ENCODE data around the gene B3GALNT2.

The B3GALNT2 gene

GRCh38 chr1:235454021-235454420 is 50.2 kb downstream of the B3GALNT2 start:
- no peak for DNase-seq (ENCODE audit: low read depth in 2 of 2)

GRCh38 chr1:235450886-235451483 is 53.3 kb downstream of the B3GALNT2 start:
- DNase-seq (ENCODE audit: low read depth in 2 of 2) = no peak

DNA sequence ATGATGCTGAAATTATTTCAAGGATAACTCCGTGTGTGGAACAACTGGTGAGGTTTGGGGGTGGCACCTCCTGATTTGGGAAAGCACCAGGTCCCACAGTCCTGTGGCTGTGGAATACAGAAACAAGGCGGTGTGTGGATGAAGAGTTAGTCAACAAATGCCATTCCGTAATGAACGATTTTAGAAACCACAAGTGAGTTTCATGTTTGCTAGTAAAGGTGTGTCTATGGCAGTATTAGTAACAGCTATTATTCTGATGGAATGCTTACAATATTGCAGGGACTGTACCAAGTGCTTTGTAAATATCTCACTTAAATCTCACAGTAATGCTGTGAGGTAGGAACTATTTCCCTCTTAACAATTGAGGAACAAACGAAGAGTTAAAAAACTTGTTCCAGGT is 53.8 kb downstream of the B3GALNT2 start:
- no peak for DNase-seq (ENCODE audit: low read depth in 2 of 2)

DNA sequence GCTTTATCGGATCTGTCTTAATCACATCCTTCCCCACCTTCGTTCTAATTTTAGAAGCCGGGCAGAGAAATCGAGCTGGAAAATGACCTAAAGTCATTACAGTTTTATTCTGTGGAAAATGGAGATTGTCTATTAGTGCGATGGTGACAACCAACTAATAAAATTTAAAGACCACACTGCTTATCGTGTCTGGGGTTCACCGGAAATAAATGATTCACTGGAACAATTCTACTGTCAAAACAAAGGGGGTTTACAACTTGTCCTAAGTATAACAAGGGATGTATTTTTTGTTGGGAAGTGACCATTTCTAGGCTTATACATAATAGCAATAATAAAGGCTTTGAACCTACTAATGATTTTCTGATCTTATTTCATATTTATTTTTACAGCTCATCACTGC is 55.6 kb downstream of the B3GALNT2 start:
- no peak for DNase-seq (ENCODE audit: low read depth in 2 of 2)

- no peak for DNase-seq (ENCODE audit: low read depth in 2 of 2)
Measured at GRCh38 chr1:235442788-235443429, 61.3 kb downstream of the B3GALNT2 start.

GRCh38 chr1:235441159-235441685 is 63.0 kb downstream of the B3GALNT2 start:
- DNase-seq (ENCODE audit: low read depth in 2 of 2) = no peak

GRCh38 chr1:235434001-235434400 is 70.3 kb downstream of the B3GALNT2 start:
- DNase-seq (ENCODE audit: low read depth in 2 of 2) = no peak

- DNase-seq (ENCODE audit: low read depth in 2 of 2) = no peak
Measured at GRCh38 chr1:235430991-235431390, 73.3 kb downstream of the B3GALNT2 start.

- DNase-seq (ENCODE audit: low read depth in 2 of 2) = no peak
Measured at GRCh38 chr1:235429143-235429542, 75.1 kb downstream of the B3GALNT2 start.

- no peak for DNase-seq (ENCODE audit: low read depth in 2 of 2)
Measured at GRCh38 chr1:235427447-235427846, 76.8 kb downstream of the B3GALNT2 start.

DNA sequence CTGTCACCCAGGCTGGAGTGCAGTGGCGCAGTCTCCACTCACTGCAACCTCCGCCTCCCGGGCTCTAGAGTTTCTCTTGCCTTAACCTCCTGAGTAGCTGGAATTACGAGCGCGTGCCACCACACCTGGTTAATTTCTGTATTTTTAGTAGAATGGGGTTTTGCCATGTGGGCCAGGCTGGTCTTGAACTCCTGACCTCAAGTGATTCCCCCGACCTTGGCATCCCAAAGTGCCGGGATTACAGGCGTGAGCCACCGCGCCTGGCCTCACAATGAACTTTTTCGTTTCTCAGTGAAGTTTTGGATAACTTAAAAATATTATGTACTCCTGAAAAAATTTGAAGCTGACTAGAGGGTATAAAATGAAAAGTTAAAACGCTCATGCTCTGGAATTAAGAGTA is 77.6 kb downstream of the B3GALNT2 start:
- no peak for DNase-seq (ENCODE audit: low read depth in 2 of 2)

- DNase-seq (ENCODE audit: low read depth in 2 of 2) = no peak
Measured at GRCh38 chr1:235426143-235426542, 78.1 kb downstream of the B3GALNT2 start.

GRCh38 chr1:235425357-235425756 is 78.9 kb downstream of the B3GALNT2 start:
- DNase-seq (ENCODE audit: low read depth in 2 of 2) = no peak

- DNase-seq (ENCODE audit: low read depth in 2 of 2) = no peak
Measured at GRCh38 chr1:235424092-235424491, 80.2 kb downstream of the B3GALNT2 start.

GRCh38 chr1:235423214-235423652 is 81.0 kb downstream of the B3GALNT2 start:
- DNase-seq (ENCODE audit: low read depth in 2 of 2) = peak in 1 of 2 donors; percentile 4

GRCh38 chr1:235421751-235422150 is 82.5 kb downstream of the B3GALNT2 start:
- no peak for DNase-seq (ENCODE audit: low read depth in 2 of 2)

DNA sequence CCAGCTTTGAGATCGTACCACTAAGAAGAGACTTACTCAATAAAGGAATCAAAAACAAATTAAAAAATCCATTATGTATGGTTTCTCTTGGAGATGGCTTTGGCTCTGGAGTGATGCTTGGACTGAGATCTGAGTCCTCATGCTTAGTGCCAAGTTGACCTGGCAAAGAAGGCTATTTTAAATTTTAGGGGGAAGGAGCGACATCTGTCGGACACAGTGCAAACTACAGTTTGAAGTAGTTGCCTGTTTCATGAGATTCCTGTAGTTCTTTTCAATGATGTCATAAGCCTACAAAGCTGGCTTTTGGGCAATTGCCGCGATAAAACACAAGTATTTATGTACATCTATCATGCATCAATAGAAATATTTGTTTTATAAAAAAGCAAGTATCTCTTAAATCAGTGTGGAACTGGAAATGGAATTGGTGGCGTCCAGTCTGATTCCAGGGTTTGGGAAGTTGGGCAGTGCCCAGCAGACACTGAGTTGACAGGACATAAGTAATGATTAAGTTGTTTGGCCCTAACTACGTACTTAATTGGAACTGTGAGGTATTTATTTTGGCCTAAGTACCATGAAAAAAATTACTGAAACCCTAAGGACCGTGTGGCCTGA is 87.1 kb downstream of the B3GALNT2 start:
- DNase-seq (ENCODE audit: low read depth in 2 of 2) = peak; percentile 42 to 44

DNA sequence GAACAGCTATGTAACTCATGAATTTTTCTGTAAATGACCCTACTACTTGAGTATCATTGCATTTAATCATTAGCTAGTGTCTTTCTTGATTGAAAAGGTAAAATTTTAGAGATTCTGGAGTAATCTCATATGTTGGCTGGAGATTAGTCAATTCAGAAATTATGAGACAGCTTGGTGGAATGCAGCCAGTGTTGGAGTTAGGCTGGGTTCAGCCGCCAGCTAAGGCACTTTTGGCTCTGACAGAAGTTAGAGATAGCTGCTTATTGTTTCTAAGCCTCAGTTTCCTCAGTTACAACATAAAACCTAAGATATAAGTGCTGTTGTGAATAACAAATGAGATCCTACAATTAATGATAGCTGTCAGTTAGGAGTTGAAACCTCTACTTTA is 87.6 kb downstream of the B3GALNT2 start:
- DNase-seq (ENCODE audit: low read depth in 2 of 2) = no peak

GRCh38 chr1:235415008-235415904 is 89.0 kb downstream of the B3GALNT2 start:
- peak; percentile 30 to 50 for DNase-seq (ENCODE audit: low read depth in 2 of 2)

DNA sequence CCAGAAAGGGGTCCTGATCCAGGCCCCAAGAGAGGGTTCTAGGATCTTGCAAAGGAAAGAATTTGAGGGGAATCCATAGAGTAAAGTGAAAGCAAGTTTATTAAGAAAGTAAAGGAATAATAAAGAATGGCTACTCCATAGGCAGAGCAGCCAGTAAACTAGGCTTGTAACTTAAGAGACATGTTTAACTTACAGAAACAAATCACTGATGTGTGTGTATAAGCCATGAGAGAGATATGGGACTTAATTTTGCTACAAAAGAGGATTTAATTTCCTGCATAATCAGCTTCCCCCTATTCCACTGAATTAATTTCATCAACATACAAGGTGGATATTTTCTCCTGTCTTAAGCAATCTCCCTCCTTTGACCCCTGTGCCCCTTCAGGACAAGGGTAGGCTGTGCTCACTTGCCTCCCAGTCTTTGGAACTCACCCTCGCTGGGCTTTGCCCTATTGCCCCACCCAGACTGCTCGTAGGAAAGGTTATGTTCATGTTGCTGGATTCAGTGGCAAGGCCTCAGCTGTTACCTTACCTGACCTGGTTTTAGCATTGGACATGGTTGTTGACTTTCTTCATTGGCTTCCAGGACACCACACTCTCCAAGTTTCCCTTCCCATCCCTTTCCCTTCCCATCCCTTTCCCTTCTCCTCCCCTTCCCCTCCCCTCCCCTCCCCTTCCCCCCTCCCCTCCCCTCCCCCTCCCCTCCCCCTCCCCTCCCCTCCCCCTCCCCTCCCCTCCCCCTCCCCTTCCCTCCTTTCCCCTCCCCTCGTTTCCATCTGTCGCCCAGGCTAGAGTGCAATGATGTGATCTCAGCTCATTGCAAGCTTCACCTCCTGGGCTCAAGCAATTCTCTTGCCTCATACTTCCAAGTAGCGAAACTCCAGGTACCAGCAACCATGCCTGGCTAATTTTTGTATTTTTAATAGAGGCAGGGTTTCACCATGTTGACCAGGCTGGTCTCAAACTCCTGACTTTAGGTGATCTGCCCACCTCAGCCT is 92.5 kb downstream of the B3GALNT2 start:
- DNase-seq (ENCODE audit: low read depth in 2 of 2) = no peak

GRCh38 chr1:235410467-235410866 is 93.8 kb downstream of the B3GALNT2 start:
- DNase-seq (ENCODE audit: low read depth in 2 of 2) = no peak
